RWPE2 (cell line): Measurements from ENCODE around the gene ADK.

Source experiments
- ATAC-seq: fragments of 200-7000 bp; cut with Tn5 transposase; 3 replicates; pipeline ENCODE4 v1.9.1; 2021; ENCODE audit warnings: low read depth
- DNase-seq: peaks from one replicate; pipeline ENCODE4 v3.0.0-alpha.2; 2020; ENCODE audit warnings: low spot score
- H3K27ac ChIP-seq: fragments of 450-650 bp; 2 replicates; pipeline ENCODE4 v1.5.1; 2017; ENCODE audit warnings: mild to moderate bottlenecking; ENCODE audit not compliant: poor library complexity, severe bottlenecking
- H3K27me3 ChIP-seq: fragments of 250-450 bp; sonication (Bioruptor Pico); 2 replicates; pipeline ENCODE4 v1.5.1; 2021; ENCODE audit warnings: mild to moderate bottlenecking, moderate library complexity; ENCODE audit not compliant: insufficient read depth, poor library complexity, severe bottlenecking
- H3K36me3 ChIP-seq: fragments of 250-450 bp; sonication (Bioruptor Pico); 2 replicates; pipeline ENCODE4 v1.5.1; 2020; ENCODE audit warnings: low read depth, mild to moderate bottlenecking, moderate library complexity
- H3K4me1 ChIP-seq: fragments of 250-450 bp; sonication (Bioruptor Pico); 2 replicates; pipeline ENCODE4 v1.5.1; 2021; ENCODE audit warnings: mild to moderate bottlenecking, moderate library complexity; ENCODE audit not compliant: insufficient read depth, poor library complexity, severe bottlenecking
- H3K4me3 ChIP-seq: fragments of 250-450 bp; sonication (Bioruptor Pico); 2 replicates; pipeline ENCODE4 v1.5.1; 2021; ENCODE audit warnings: mild to moderate bottlenecking, moderate library complexity; ENCODE audit not compliant: severe bottlenecking
- H3K9me3 ChIP-seq: fragments of 250-450 bp; sonication (Bioruptor Pico); 2 replicates; pipeline ENCODE4 v1.5.1; 2021; ENCODE audit warnings: mild to moderate bottlenecking, moderate library complexity; ENCODE audit not compliant: severe bottlenecking
- CTCF ChIP-seq: fragments of 450-650 bp; IDR thresholded peaks from one replicate; pipeline ENCODE4 v1.5.1; 2017; ENCODE audit warnings: mild to moderate bottlenecking, moderate library complexity; ENCODE audit not compliant: poor library complexity, severe bottlenecking

Gene ADK

DNA sequence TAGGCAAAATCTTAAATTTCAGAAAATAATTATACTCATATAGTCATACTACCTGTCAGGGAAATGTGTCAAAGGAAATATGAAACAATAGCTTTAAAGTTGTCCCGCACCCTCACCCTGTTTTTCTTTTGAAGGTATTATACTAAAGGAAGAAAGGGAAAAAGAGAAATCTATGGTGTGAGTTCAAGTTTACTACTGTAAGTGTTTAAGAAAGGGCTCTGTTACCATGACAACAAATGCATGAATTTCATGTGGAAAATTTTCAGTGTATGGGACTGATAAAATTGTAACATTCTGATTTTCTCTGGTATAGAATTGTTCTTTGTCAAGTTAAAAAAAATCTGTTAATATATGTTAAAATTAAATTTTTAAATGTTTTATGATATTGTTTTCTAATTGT, 229.8 kb downstream of the ADK start:
- no peaks in the 10 kb centered on the region for H3K9me3 ChIP-seq
- ATAC-seq = no peak
- no peak for TF ChIP-seq CTCF
- H3K27ac ChIP-seq = no peak overlapping the region
- no peak for DNase-seq
- peaks cover 4% of the 10 kb centered on the region for H3K36me3 ChIP-seq
- H3K4me1 ChIP-seq = no peaks in the 10 kb centered on the region
- no peaks in the 10 kb centered on the region for H3K27me3 ChIP-seq
- no peak overlapping the region for H3K4me3 ChIP-seq

- ATAC-seq = no peak
- no peak overlapping the region for H3K27ac ChIP-seq
- TF ChIP-seq CTCF = no peak
- no peaks in the 10 kb centered on the region for H3K4me1 ChIP-seq
- no peaks in the 10 kb centered on the region; the same call in 1 of the 2 replicates for H3K36me3 ChIP-seq
- H3K9me3 ChIP-seq = no peaks in the 10 kb centered on the region
- no peaks in the 10 kb centered on the region for H3K27me3 ChIP-seq
- DNase-seq = no peak
- no peak overlapping the region for H3K4me3 ChIP-seq
These were observed 230.4 kb downstream of the ADK start for GRCh38 chr10:74381291-74381853.

DNA sequence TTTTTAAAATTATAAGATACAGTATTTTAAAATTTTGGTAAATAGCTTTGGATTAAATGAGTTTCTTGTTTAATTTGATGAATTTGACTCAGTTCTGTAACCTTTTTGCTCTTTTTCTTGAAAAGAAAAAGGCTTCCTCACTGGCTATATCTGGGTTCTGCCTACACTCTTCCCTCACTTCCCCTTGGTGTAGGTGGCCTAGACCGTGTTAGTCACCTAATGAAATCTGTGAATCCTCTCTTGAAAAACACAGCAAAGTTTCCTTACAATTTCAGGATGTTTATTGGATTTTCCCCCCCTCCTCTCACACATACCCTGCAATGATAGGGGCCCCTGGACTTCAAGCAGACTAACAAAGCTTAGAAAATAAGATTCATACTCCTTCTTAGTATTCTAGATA, 231.6 kb downstream of the ADK start:
- no peaks in the 10 kb centered on the region for H3K4me1 ChIP-seq
- DNase-seq = no peak
- no peaks in the 10 kb centered on the region for H3K9me3 ChIP-seq
- no peak for TF ChIP-seq CTCF
- ATAC-seq = no peak
- no peaks in the 10 kb centered on the region for H3K27me3 ChIP-seq
- no peak overlapping the region for H3K4me3 ChIP-seq
- H3K27ac ChIP-seq = no peak overlapping the region
- H3K36me3 ChIP-seq = no peaks in the 10 kb centered on the region

- H3K9me3 ChIP-seq = no peaks in the 10 kb centered on the region
- no peak for TF ChIP-seq CTCF
- DNase-seq (no peak), ATAC-seq (no peak)
- no peaks in the 10 kb centered on the region for H3K4me1 ChIP-seq
- H3K27ac ChIP-seq = no peak overlapping the region
- H3K4me3 ChIP-seq = no peak overlapping the region
- no peaks in the 10 kb centered on the region for H3K27me3 ChIP-seq
- no peaks in the 10 kb centered on the region for H3K36me3 ChIP-seq
These were observed 232.6 kb downstream of the ADK start for GRCh38 chr10:74383642-74384041.

- Histone ChIP-seq H3K4me3 (no peak overlapping the region), H3K4me1 (no peaks in the 10 kb centered on the region), H3K27me3 (no peaks in the 10 kb centered on the region), H3K27ac (no peak overlapping the region), H3K36me3 (no peaks in the 10 kb centered on the region), H3K9me3 (no peaks in the 10 kb centered on the region)
- no peak for ATAC-seq
- no peak for TF ChIP-seq CTCF
- no peak for DNase-seq
These were observed 233.7 kb downstream of the ADK start for GRCh38 chr10:74384615-74385183.
